Uterus (tissue), 4 donors: ENCODE results near the gene FUT8. TPM values are rescaled to one million over a fixed set of nuclear protein-coding genes. Genes with fewer than 3 reads are reported as not detected.

Experiments
- DNase-seq, 2 donors: peaks; one replicate each; pipeline ENCODE4 v3.0.0-alpha.2; 2019 to 2020
- H3K27ac ChIP-seq, 2 donors: fragments of 200-600 bp; sonication (generic); 1 replicate in 1 of 2; 2 replicates in 1 of 2; pipeline ENCODE4 v1.5.1; 2016 to 2018
- H3K27me3 ChIP-seq, 2 donors: fragments of 200-600 bp; sonication (generic); one replicate each; pipeline ENCODE4 v1.5.1; 2018 to 2019; ENCODE audit warnings: control low read depth in 1 of 2
- H3K36me3 ChIP-seq, 2 donors: fragments of 200-600 bp; sonication (generic); one replicate each; pipeline ENCODE4 v1.5.1; 2019; ENCODE audit warnings: control low read depth in 1 of 2
- H3K4me1 ChIP-seq, 2 donors: fragments of 200-600 bp; sonication (generic); one replicate each; pipeline ENCODE4 v1.5.1; 2018 to 2019; ENCODE audit warnings: control low read depth in 1 of 2
- H3K4me3 ChIP-seq, 2 donors: fragments of 200-600 bp; sonication (generic); 1 replicate in 1 of 2; 2 replicates in 1 of 2; pipeline ENCODE4 v1.5.1; 2018 to 2019; ENCODE audit warnings: mild to moderate bottlenecking in 1 of 2
- H3K9me3 ChIP-seq, 2 donors: fragments of 200-600 bp; sonication (generic); one replicate each; pipeline ENCODE4 v1.5.1; 2019; ENCODE audit warnings: control low read depth in 1 of 2
- CTCF ChIP-seq, 4 experiments: fragments of 200-600 bp in 2 of 4; fragments of 450-650 bp in 2 of 4; sonication (generic) in 2 of 4; IDR thresholded peaks; one replicate each; pipeline ENCODE4 v1.5.1; 2016 to 2019; ENCODE audit warnings: antibody characterized with exemption in 4 of 4, mild to moderate bottlenecking in 2 of 4, moderate library complexity in 1 of 4
- POLR2A ChIP-seq, 2 donors: fragments of 450-650 bp; IDR thresholded peaks; one replicate each; pipeline ENCODE4 v1.6.1; 2016; ENCODE audit warnings: antibody characterized with exemption in 2 of 2, mild to moderate bottlenecking in 1 of 2, moderate library complexity in 1 of 2
- intact Hi-C: fragments of 100-400 bp; cut with DNase I; formaldehyde crosslinking; loops from one replicate; pipeline ENCODE4 v1.15.1; 2023; ENCODE audit warnings: low total_unique reads
- total RNA-seq, 4 donors: library from RNA; depleted of rRNA in 3 of 4; stranded (reverse); fragments of >200 nt in 3 of 4; gene quantifications; one replicate each; pipeline versions ENCODE4 v1.1.0 to v1.2.4, GENCODE V29; 2014 to 2023
- donor health status: DM: yes; HTN: yes; CAD: no.

FUT8 gene
- 10 to 100 TPM; 39.2 to 57.6 (median 51.8) TPM for total RNA-seq

DNA sequence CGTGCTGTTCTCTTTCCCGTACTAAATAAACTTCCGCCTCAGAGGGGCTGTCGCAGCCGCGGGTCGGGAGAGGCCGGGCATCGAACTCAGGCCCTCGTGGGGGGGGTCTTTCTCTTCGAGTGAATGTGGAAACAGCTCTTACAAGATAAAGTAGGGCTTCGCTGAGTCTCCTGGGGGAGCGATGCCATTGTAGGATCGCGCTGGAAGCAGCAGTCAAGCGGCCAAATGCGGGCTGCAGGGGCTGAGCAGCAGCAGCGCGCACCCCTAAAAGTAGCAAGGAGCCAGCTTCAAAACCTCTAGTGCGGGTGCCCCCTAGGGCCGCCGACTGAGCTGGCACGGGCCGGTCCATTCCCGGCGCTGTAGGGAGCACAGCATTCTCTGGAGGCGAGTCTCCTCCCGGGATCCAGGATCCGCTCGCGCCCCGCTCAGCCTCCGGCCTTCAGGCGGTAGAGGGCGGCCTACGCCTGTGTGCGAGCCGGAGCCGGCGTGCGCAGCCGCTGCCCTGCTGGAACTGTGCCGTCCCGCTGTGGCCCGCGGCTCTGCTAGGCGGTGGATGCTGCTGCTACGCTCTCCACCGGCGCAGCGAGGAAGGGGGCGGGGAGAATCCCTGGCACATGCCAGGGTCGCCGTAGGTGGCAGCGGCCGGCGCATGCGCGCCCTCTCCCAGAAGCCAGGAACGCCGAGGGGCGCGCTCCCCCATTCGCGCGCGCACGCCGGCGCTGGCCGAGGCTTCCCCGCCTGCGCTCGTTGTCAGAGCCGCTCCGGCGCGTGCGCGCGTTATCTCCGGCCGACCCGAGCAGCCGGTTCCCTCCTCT is at the start of gene FUT8:
TSS of gene FUT8 (plus strand) at position 699 of the 815 bp plus-strand sequence. CDS start 148,834 bp downstream, outside the sequence.
- intact Hi-C loops: loop anchor here (10.0 kb wide), 1 partner anchor 413 kb away; no protein-coding TSS in a partner anchor

DNA sequence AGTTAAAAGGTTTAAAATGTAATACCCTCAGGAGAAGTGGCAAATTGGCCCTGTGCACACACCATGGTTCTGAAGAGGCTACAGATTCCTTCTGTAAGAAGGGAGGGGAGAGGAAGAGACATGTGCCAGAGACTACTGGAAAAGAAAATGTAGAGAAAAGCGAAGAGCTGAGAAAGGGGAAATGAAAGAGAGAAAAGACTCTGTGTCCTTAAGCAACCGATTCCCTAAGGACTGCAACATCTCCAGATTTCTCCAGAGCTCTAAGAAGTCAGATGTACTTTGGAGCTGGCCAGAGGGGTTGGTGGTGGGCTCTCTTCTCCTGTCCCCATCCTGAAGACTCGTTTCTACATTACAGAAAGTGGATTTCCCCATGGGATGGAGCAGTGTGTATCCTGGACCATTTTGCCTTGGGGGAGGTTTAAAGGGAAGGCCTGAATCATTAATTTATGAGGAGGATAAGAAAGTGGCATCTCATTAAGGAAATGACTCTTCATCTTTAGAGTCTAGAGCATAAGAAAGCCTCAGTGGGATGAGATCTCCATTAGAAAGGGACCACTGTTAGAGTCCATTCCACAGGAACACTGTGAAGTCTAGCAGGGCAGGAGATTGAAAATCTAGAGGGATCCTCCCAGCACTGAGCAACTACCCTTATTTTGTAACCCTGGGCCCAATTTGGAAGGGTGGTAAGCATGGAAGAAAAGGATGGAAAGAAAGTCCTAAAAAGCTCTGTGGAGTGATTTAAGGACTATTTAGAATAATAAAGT is 45.5 kb upstream of the FUT8 start:
- TF ChIP-seq POLR2A (IDR thresholded peaks at IDR 0.05) (no peak), CTCF (IDR thresholded peaks at IDR 0.05) (no peak)
- H3K4me3 ChIP-seq: no peak overlapping the region
- H3K27me3 ChIP-seq: no peaks in the 10 kb centered on the region
- H3K36me3 ChIP-seq: no peaks in the 10 kb centered on the region
- intact Hi-C loops: no loop called here
- H3K27ac ChIP-seq: no peak overlapping the region
- no peaks in the 10 kb centered on the region for H3K9me3 ChIP-seq
- H3K4me1 ChIP-seq: no peaks in the 10 kb centered on the region
- DNase-seq: no peak

More for the DNA sequence above, at the start of gene FUT8:
- H3K27ac ChIP-seq: peak within 1 kb of the TSS; percentile 90 to 98
- H3K9me3 ChIP-seq: no peaks in the 10 kb centered on the region
- no peaks in the 10 kb centered on the region for H3K36me3 ChIP-seq
- H3K27me3 ChIP-seq: no peaks in the 10 kb centered on the region
- peak within 1 kb of the TSS; percentile 75 to 93 for H3K4me3 ChIP-seq
- peak; percentile 75 to 78 for TF ChIP-seq POLR2A (IDR thresholded peaks at IDR 0.05)
- TF ChIP-seq CTCF (IDR thresholded peaks at IDR 0.05): peak; percentile 65 to 73 (median 66)
- H3K4me1 ChIP-seq: no peaks in the 10 kb centered on the region
- peak; percentile 92 to 95 for DNase-seq

DNA sequence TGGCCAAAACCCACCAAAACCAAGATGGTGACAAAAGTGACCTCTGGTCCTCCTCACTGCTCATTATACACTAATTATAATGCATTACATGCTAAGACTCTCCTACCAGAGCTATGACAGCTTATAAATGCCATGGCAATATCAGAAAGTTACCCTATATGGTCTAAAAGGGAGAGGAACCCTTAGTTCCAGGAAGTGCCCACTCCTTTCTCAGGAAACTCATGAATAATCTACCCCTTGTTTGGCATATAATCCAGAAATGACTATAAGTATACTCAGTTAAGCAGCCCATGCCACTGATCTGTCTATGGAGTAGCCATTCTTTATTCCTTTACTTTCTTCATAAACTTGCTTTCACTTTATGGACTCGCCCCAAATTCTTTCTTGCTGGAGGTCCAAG is 43.0 kb upstream of the FUT8 start:
- TF ChIP-seq CTCF (IDR thresholded peaks at IDR 0.05) (no peak), POLR2A (IDR thresholded peaks at IDR 0.05) (no peak)

DNA sequence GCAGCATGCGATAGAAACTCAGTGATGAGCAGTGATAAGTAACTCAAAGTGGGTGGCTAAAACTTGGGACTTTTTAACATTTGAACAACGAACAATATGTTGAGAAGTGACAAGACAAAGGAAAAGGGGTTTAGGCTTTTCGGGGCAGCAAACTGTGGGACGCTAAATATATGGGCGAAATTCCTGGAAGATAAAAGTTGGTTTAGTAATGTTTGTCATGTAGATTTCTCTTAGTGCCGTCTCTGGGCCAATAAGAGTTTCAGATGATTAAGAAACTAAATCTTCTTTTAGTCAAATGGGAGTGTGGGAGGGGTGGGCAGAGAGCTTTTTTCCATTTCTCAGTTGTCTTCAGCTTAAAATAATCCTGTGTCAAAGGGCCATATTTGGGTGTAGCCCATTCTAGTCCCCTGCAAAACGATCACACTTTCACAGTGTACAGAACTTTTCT is 41.7 kb upstream of the FUT8 start:
- intact Hi-C loops: no loop called here
- Histone ChIP-seq H3K27ac (no peak overlapping the region), H3K4me1 (no peaks in the 10 kb centered on the region), H3K27me3 (no peaks in the 10 kb centered on the region), H3K36me3 (no peaks in the 10 kb centered on the region), H3K9me3 (no peaks in the 10 kb centered on the region), H3K4me3 (no peak overlapping the region)
- no peak for DNase-seq
- TF ChIP-seq CTCF (IDR thresholded peaks at IDR 0.05): no peak
- TF ChIP-seq POLR2A (IDR thresholded peaks at IDR 0.05): no peak

More for the DNA sequence above, 43.0 kb upstream of the FUT8 start:
- DNase-seq: no peak
- Histone ChIP-seq H3K4me3 (no peak overlapping the region), H3K4me1 (no peaks in the 10 kb centered on the region), H3K36me3 (no peaks in the 10 kb centered on the region), H3K27me3 (no peaks in the 10 kb centered on the region), H3K9me3 (no peaks in the 10 kb centered on the region), H3K27ac (no peak overlapping the region)
- intact Hi-C loops: no loop called here

- intact Hi-C loops: no loop called here
- no peaks in the 10 kb centered on the region for H3K9me3 ChIP-seq
- H3K27me3 ChIP-seq: no peaks in the 10 kb centered on the region
- no peak overlapping the region for H3K4me3 ChIP-seq
- H3K36me3 ChIP-seq: no peaks in the 10 kb centered on the region
- no peak for DNase-seq
- no peak overlapping the region for H3K27ac ChIP-seq
- no peaks in the 10 kb centered on the region for H3K4me1 ChIP-seq
- TF ChIP-seq CTCF (IDR thresholded peaks at IDR 0.05): no peak
- TF ChIP-seq POLR2A (IDR thresholded peaks at IDR 0.05): no peak
Measured at GRCh38 chr14:65371784-65372183, 40.7 kb upstream of the FUT8 start.
